CD4-positive, alpha-beta T cell treated with Interleukin-12 subunit alpha and Interleukin-12 subunit beta, for 1 hour (primary cell): Measurements from ENCODE around the gene ZNF532.
"Not testable (repeated sequence)": the region's sequence is repeated elsewhere in the genome, so short reads cannot be mapped to it uniquely, and the experiment has no call there.

Experiments used
- DNase-seq: peaks from one replicate; pipeline ENCODE4 v3.0.0-alpha.2; 2020

The ZNF532 gene

DNA sequence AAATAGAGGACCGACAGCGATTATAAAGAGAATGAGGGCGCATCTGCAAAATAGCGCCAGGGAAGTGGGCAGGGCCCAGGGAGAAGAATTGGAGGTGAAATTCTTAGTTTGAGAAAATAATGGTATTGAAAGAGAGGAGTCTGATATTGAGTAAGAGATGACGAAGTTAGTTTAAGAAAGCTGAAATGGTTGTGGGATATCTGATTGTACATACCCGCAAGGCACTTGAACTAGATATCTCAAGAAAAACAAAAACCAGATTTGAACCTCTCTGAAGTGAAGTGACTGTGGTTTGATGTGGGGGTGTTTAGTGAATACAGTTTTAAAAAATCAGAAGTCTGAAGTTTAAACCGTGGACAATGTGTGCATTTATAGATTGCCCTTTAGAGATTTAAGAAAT, 38.9 kb downstream of the ZNF532 start:
- no peak for DNase-seq

DNA sequence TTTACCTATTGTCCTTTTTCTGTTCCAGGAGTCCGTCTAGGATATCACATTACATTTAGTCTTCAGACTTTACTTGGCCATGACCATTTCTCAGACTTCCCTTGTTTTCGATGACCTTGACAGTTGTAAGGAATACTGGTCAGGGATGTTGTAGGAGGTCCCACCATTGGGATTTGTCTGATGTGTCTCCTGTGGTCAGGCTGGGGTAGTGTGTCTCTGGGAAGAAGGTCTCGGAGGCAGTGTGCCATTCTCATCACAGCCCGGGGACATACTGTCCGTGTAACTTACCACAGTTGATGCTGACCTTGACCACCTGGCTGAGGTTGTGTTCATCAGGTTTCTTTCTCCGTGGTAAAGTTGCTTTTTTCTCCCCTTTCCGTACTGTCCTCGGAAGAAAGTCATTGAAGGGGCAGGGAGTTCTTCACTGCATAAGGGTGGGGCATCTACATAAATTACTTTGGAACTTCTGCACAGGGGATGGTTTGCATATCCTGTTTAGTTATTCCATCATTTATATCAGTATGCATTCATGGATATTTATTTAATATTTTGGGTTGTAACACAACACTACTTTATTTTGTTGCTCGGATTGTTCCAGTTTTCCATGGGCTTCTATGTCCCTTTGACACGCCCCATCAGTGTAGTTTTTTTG, 41.2 kb downstream of the ZNF532 start:
- DNase-seq: no peak

GRCh38 chr18:58908006-58908405, 43.3 kb downstream of the ZNF532 start:
- no peak for DNase-seq

DNA sequence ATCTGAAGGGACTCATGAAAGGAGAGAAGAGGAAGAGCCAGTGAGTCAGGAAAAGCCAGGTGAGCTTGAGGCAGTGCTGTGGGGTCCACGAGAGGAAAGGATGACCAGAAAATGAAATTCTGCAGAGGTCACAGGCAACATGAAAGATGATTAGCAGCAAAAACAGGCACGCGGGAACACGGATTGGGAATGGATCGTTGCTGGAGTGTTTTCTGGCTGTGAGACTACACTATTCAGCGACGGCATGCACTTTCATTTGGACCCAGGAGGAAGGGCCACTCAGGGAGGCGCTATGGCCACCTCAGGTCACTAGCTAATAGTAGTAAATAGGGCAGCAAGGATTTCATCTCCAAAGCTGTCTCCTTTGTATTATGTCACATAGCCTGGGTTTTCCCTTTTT, 44.8 kb downstream of the ZNF532 start:
- no peak for DNase-seq

- DNase-seq: no peak
These were observed 46.6 kb downstream of the ZNF532 start for GRCh38 chr18:58911241-58911640.

DNA sequence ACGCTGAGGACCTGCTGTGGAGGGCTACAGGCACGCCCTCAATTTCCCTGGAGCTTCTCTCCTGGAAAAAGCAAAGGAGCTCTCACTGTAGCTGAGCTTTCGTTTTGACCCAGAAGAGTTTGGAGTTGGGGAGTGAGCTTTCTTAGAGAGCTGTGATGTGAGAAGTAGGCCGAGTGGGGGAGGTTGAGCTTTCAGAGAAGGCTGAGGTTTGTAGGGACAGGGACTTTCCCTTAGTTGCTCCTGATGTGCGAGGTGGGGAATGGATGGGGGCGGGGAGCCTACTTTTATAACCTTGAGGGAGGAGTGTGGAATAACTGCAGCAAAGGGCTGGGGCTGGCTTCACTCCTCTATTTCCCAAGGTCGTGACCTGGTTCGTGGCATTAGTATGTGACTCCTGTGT, 47.1 kb downstream of the ZNF532 start:
- no peak for DNase-seq

DNA sequence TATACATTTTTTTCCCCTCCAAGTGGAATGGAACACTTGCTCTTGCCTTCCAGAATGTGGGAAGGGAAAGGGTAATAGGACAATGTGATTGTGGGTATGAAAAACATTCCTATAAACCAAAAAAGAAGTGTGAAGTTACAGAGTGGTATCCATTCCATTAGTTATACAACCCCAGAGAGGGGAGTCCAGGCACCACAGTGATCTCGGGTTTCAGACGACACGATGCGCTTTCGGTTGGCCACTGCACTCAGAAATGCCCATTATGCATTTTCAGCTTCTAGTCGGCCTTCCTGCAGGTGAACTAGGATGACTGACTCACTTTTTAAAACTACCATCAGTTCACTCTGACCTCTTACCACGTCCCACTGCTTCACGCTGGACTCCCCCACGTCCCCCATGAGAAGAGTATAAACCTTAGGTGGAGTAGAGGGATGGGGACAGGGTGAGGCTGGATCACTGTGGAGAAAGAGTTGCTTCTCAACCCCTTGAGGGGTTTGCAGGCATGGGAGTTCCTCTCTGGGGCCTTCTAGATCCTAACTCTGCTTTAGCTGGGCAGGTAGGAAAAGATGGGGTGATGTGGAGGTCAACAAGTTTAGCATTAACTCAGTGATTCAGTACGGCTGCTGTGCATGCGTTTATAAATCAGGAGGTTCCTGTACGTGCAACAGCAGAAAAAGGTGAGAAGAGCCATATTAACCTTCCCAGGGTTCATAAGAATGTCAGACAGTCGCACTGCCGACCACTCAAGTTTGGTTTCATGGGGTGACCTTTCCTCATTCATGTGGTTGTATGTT, 50.5 kb downstream of the ZNF532 start:
- no peak for DNase-seq

GRCh38 chr18:58915995-58916394, 51.3 kb downstream of the ZNF532 start:
- no peak for DNase-seq

- not testable (repeated sequence) for DNase-seq
These were observed 55.3 kb downstream of the ZNF532 start for GRCh38 chr18:58919934-58920333.

GRCh38 chr18:58922995-58923394, 58.3 kb downstream of the ZNF532 start:
- DNase-seq: no peak

DNA sequence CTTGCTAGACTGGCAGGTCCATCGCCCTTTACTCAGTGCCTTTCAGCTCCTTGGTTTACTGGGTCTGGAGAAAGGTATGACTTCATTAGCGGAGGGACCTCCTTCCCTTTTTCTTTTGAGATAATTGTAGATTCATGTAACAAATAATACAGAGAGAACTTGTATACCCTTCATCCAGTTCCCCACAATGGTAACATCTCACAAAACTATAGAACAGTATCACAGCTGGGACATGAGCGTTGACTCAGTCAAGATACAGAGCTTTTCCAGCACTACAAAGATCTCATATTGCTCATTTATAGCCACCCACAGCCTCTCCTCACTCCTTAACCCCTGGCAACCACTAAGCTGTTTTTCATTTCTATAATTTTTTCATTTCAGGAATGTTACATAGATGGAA, 59.8 kb downstream of the ZNF532 start:
- DNase-seq: no peak

GRCh38 chr18:58927659-58928058, 63.0 kb downstream of the ZNF532 start:
- no peak for DNase-seq

DNA sequence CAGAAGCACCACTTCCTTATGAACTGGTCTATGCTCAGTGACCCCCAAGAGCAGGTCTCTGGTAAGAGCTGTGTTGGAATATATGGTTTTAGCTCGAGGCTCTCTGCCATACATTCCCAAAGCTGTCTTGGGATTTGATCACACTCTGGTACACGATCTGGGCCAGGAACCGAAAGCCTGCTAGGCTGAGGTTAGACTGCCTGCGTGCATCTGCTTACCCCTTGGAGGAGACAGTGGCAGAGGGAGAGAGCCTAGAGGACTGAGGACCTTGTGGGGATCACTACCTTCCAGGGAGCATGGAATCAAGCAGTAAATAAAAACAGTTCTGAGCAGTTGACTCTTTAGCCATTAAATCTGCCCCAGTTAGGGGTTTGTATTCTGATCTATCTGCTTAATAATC, 63.7 kb downstream of the ZNF532 start:
- no peak for DNase-seq

DNA sequence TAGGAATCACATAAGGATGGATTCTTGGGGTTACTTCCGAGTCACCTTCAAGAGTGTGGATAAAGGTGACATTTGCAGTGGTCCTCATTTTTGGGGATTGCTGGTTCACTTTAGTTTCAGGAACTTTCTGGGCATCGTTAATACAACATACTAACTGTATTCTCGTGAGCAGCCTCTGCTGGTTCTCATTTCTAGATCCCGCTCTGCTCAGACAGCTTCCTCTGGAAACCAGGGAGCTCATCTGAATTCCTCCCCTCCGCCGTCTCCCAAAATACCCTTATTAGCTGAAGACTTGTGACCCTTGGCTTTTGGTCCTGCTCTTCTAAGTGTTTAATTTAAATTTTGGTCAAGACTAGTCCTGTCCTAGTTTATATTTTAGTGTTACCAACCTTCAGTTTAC, 64.5 kb downstream of the ZNF532 start:
- DNase-seq: no peak

DNA sequence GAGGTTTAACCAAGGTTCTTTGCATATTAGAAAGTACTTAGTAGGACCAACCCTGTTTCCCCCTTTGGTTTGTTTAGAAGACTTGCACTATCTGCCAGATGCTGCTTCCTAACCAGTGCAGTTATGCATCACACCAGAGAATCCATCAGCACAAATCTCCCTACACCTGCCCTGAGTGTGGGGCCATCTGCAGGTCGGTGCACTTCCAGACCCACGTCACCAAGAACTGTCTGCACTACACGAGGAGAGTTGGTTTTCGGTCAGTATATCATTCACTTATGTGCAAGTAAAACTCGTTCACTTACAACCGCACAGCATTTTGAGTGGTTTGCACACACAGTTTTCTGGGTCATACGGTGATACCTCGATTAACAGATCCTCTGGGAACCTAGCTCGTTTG, 69.7 kb downstream of the ZNF532 start:
- no peak for DNase-seq

DNA sequence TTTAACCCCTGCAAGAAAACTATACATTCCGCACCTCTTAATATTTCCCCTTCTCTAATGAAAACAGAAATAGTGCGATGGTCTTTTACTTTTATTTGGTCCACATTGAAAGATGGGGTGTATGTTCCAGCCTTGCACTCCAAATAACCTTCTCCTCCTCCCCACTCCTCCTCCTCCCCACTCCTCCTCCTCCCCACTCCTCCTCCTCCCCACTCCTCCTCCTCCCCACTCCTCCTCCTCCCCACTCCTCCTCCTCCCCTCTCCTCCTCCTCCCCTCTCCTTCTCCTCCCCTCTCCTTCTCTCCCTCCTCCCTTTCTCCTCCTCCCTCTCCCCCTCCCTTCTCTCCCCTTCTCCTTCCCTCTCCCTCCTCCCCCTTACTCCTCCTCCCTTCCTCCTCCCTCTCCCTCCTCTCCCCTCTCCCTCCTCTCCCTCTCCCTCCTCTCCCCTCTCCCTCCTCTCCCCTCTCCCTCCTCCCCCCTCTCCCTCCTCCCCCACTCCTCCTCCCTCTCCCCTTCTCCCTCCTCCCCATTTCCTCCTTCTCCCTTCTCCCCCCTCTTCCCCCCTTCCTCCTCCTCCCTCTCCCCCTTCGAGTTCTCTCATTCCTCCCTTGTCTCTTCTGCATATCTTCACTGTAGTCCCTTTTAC, 70.4 kb downstream of the ZNF532 start:
- no peak for DNase-seq

DNA sequence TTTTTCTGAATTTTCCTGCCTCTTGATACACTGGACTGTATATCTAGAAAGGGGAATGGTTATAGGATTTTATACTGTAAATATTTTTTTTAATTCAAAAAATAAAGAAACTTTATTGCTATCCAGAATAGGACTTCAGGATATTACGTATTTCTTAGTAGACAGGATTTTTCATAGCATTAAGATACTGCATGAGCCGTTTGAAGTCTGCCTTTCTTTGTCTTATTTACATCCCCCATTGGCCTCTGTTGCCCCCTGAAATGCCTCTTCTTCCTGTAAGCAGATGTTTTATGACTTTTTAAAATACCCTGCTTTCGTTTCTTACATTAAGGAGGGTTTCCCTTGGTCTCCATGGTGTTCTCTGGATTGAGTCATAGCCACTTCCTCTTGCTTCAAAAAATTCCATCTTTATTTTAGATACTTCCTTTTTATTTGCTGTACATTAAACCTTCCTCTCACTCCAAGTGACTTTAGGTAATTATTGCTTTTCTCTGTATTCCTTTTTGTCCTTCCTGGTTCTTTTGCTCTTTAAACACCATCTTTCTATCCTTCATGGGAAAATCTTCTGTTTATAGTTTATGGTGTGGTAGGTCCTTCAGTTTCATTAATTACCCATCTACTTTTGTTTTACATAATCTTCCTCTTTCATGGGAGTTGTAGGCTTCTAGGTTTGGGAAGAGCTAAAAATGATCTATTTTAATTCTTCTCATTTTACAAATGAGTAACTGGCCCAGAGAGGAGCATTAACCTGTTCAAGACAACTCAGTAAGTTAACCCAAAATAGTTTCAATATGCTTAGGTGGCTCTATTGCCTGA, 72.6 kb downstream of the ZNF532 start:
- DNase-seq: no peak

- DNase-seq: no peak
These were observed 73.2 kb downstream of the ZNF532 start for GRCh38 chr18:58937887-58938267.

DNA sequence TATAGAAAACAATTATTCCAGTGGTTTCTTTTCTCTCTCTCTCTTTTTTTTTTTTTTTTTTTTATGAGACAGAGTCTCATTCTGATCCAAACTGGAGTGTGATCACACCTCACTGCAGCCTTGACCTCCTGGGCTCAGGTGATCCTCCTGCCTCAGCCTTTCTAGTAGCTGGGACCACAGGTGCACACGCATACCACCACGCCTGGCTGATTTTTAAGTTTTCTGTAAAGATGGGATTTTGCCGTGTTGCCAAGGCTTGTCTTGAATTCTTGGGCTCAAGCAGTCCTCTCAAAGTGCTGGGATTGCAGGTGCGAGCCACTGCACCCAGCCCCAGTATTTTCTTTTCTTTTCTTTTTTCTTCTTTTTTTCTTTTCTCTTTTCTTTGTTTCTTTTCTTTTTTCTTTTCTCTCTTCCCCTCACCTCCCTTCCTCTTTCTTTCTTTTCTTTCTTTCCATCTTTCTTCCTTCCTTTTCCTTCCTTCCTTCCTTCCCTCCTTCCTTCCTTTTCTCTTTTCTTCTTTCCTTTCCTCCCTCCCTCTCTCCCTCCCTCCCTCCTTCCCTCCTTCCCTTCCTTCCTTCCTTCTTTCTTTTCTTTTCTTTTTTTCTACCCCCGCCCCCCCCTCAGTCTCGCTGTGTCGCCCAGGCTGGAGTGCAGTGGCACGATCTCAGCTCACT, 76.9 kb downstream of the ZNF532 start:
- no peak for DNase-seq

DNA sequence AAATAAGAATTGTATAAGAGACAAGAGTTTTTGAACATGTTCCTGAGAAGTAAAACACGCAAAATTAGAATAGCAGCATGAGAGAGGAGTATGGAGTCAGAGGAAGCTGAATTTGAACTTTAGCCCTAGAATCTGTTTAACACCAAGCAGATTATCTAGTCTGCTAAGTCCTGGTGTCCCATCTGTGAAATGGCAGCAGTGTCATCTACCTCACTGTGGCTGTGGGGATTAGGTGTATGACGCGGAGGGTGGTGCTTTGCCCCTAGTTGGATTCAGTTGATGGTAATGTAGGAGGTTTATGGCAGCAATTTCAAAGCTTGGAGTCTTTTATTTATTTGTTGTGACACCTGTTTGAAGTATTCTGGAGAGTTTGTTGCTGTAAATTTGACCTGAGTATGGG, 79.2 kb downstream of the ZNF532 start:
- DNase-seq: no peak

GRCh38 chr18:58947136-58947732, 82.6 kb downstream of the ZNF532 start:
- no peak for DNase-seq

DNA sequence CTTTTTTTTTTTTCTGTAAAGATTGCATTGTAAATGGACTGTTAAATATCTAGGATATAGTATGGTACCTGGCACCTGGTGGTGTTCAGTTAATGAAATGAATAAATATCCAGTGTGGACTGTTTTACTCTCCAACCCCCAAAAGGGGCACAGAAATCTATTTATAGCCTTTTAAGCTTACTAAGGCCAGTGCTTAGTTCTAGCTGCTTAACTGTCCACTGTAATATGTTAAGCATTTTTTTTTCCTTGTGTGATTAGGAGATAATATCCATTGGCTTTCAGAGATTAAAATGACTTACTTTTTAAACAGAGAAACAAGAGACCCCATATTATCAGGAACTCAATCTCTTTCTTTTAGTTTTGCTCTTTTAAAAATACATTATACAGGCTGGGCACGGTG, 84.4 kb downstream of the ZNF532 start:
- DNase-seq: no peak
